Stimulated activated CD8-positive, alpha-beta memory T cell treated with anti-CD3 and anti-CD28 coated beads, Interleukin-4, amount 100 ng/mL, for 48 hours (primary cell): ENCODE results near the gene THAP8.
A peak's percentile ranks its signal among the peaks of the same experiment; 100 is the strongest.

Experiments used
- DNase-seq: peaks from one replicate; pipeline ENCODE4 v3.0.0-alpha.2; 2020

The THAP8 gene

GRCh38 chr19:36027696-36028095 is 26.4 kb downstream of the THAP8 start:
- no peak for DNase-seq

DNA sequence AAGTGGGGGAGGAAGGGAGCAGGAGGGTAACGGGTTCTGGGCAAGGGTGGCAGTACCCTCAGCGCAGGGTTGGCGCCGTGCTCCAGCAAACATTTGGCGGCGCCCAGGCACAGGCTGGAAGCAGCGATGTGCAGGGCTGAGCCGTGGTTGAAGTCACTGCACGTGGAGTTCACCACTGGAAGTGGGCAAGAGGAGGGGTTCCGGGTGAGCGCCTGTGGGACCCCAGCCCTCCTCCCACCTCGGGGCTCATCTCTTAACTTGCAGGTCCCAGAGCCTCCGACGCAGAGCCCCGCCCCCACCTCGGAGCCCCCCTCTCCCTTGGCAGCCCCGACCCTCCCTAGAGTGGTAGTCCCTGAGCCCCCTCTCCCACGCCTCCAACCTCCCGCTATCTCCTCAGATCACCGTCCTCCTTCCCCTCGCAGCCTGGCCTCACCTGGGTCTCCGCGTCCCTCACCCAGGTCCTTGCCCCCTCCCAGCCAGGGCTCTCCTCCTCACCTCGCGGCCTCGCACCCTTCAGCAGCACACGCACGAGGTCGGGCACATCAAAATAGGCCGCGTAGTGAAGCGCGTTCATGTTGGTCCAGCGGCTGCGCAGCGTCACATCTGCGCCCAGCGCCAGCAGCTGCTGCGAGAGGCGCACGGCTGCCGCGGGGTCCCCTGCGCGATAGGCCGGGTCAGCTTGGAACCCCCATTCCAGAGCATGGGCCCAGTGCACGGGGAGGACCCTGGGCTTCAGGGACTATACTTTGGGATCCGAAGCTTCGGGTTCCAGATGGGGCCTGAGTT is 27.8 kb downstream of the THAP8 start:
- no peak for DNase-seq

GRCh38 chr19:36025541-36025940 is 28.5 kb downstream of the THAP8 start:
- DNase-seq, result no peak

GRCh38 chr19:36023432-36023831 is 30.7 kb downstream of the THAP8 start:
- DNase-seq, result no peak

DNA sequence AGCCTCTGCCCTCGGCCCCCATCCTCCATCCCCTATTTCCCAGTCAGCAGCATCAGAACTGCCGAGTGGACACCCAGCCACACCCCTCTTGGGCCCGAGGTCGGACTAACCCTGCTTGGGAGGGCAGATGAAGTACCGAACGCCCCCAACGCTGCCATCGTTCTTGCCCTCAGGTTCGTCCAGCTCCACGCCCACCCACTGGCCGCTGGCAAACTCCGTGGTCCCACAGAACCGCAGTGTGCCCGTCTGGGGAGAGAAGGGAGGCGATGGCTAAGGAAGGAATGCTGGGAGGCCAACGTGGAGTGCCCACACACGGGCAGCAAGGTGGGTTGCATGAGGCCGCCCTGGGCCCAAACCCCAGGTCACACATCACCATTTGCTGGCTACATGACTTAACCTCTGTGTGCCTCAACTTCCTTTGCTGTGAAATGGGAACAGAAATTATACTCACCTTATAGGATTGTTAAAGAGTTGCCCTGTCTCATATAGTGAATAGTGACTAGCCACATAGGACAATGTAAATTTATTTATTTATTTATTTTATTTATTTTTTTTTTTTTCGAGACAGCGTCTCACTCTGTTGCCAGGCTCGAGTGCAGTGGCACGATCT is 34.9 kb downstream of the THAP8 start:
- DNase-seq, result no peak

DNA sequence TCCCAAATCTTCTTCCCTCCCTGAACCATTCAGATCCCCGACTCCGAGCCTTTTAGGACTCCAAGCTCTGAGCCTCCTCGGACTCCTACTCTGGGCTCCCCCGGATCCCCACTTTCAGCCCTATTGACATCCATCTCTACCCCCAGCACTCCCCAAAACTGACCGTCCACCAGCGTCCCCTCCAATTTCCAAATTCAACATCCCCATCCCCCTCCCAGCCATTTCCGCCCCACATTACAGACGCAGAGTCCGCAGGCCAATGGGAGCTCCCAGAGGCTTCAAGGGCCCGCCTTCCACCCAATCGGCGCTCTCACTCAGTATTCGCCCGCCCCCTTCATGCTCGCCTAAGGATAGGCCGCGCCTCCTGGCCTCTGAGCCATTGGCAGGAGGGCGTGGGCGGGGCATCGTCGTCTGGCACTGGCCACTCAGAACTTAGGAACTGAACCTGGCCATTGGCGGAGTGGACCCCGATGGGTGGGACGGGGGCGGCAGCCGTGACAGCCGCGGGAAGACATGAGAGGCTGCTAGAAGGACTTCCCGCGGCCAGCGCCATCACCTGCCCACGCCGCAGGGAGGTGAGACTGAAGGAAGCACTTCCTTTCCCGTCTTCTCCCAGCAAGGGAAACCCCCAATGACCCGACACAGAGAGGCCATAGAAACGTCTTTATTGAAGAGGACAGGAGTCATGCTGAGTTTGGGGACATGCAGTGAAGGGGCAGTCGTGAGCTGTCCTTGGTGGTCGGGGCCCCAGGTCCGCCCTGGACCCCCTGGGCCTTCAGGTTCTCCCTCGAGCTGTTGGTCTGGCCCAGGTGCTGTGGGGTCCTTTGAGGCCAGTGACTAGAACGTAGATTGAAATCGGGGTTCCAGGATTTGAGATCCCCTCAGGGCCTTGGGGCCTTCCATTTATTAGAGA is 39.8 kb downstream of the THAP8 start, which contains the start of gene ALKBH6:
Gene ALKBH6, minus strand, starts transcription at position 202 of the 913 bp plus-strand sequence. CDS start 816 bp downstream, outside the sequence.
- DNase-seq, result peak; percentile 100

DNA sequence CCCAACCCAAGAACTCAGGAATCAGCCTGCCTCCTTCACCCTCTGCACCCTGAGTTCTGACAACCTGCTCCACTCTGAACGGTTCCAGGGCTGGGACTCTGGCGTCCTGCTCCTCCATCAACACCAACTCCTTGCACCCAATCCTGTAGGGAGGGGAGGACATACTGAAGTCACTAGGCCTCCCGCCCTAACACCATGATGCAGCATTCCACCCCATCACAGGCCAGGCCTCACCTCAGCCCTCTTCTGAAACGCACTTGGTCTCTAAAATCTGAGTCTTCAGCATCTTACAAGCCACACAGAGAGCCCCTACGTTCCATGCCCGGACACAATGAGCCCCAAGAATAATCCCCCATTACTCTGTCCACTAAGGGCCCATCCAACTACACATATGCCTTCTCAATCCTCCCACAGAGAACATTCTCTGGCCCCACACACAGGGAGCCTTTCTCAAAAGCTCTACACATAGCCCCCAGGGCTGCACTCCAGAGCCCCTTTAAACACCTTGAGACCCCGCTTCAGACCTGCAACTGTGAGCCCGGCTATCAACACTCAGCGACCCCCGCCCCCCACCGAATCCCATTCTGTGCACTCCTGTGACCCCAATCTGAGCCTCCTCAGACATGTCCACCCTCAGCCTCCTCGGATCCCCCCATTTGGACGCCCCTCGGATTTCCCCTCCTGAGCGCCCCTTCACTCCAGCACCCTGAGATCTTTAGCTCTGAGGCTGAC is 40.6 kb downstream of the THAP8 start:
- no peak for DNase-seq

- DNase-seq, result no peak
Observed at GRCh38 chr19:36010402-36010801, 43.7 kb downstream of the THAP8 start.

GRCh38 chr19:36009633-36010379 is 44.3 kb downstream of the THAP8 start:
- DNase-seq, result no peak

DNA sequence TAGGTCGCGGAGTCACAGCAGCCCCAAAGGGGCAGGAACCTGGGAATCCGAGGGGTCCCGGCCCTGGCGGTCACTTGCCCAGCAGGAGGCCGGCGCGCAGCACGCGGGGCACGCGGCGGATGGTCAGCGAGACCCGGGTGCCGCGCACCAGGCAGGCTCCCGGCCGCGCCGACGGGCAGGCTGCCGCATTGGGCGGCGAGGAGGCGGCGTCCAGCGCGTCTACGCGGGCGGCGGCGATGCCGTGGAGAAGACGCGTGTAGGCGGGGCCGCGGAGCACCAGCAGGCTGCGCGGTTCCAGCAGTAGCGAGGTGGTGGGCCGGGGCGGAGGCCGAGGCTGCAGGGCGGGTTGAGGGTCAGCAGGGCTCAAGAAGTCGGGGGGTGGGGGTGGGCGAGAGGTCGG is 44.9 kb downstream of the THAP8 start:
- peak; percentile 70 for DNase-seq

GRCh38 chr19:36008336-36008978 is 45.6 kb downstream of the THAP8 start, which contains the start of gene SYNE4:
SYNE4 (minus strand) TSS chr19:36008813; CDS start chr19:36008681, 132 bp downstream.
- no peak for DNase-seq

DNA sequence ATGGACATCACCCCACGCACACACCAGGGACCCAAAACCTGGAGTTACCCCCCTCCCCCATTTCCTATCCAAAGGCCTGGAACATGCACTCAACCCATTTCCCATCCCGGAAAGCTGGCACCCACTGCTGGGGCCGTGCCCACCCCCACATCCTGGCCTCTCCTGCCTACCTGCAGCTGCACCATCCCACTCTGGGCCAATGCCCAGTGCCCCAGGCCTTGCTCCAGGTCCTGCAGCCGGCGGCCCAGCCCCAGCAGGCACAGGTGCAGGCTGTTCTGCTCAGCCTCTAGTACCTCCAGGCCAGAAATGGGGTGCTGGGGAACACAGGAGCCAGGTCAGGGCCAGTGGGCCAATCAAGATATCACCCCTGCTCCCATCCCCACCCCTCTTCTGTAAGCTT is 47.1 kb downstream of the THAP8 start:
- DNase-seq, result no peak

DNA sequence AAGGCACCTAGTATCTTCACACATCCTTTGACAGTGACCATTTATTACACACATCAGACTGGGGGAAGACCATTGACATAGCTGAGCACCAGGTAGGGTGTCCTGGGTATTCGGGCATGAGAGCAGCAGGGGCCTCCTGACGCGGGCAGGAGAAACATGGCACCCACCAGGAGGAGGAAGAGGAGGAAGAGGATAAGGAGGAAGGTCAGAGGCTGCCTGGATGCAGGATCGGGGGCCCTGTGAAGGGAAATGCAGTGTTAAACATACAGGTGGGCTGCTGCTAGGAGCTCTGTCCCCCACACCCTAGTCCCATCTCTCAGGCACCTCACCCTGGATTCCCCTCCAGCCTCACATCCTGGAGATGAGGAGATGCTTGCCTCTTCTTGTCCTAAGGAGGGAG is 50.8 kb downstream of the THAP8 start:
- DNase-seq, result no peak

- DNase-seq, result no peak
Observed at GRCh38 chr19:36001605-36002004, 52.5 kb downstream of the THAP8 start.

DNA sequence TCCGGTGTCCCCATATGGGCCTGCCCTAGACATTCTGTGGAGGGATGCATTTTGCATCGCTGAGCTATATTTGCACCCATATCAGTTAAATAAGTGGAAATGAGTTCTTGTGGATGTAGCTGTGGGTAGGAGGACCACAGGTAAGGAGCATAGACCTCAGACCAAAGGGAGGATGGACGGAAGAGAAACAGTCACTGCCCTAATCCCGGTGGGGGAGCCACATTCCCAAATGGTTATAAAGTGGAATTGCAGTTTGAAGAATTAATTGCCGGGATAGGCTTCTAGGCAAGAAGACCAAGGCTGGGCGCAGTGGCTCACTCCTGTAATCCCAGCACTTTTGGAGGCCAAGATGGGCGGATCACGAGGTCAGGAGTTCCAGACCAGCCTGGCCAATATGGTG is 57.3 kb downstream of the THAP8 start:
- DNase-seq, result no peak

DNA sequence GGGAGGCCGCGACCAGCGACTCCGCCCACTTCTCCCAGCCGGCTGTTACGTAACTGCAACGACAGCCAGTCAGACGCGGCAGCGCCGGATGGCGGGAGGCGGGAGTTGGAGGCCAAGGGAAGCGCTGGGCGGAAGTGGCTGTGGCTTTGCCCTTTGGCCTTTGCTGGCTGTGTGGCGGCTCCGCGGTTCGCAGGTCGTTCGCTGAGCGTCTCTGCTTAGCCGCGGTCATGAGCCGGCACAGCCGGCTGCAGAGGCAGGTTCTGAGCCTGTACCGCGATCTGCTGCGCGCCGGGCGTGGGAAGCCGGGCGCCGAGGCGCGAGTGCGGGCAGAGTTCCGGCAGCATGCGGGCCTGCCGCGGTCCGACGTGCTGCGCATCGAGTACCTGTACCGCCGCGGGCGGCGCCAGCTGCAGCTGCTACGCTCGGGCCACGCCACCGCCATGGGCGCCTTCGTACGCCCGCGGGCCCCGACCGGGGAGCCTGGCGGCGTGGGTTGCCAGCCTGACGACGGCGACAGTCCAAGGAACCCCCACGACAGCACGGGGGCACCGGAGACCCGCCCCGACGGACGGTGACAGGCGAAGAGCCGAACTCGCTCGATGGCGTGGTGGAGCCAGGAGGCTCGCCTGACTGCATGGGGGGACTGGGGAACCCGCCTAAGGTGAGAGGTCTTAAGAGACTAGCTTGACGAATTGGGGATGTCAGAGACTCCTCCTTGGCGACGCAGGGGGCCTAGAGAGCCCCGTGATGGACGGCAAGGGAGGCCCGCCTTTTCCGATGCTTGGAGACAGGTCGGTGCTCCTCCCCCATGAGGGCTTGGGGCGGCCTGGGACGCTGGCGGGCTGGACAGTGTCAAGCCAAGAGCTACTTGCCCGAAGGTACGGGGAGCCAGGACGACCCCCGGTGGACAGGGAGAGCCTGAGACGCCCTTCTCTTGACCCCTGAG is 58.8 kb downstream of the THAP8 start, which contains the start of gene SDHAF1:
Gene SDHAF1, plus strand, starts transcription at position 141 of the 946 bp plus-strand sequence. Its CDS starts 87 bp downstream, at position 228.
- DNase-seq, result peak; percentile 98

DNA sequence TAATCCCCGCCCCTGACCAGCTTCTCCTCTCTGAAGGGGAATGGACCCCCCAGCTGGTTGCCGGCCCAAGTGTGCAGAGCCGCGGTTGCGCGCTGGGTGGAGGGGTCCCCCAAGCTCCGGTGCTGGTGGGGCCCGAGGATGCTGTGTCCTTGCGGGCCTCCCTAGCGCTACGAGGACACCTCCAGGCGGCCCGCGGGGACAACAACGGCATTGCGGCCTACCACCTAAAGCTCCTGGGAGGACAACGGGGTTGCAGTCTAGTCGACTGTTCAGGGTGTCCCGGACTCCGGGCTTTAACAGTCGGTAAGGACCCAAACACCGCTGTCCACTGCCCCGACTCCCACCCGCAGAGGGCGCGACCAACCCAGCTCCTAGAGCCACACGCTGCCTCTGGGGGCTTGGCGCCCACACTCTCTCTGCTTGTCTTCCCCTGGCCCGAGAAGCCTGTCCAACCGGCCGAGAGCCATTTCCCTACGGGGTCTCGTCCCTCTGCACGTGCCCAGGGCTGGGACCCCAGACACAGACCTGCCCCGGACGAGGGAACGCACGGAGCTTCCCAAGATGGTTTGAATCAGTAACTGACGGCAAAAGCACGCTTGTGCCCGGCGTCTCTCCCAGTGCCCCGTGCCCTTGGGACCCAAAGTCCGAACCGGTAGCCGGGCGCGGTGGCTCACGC is 60.0 kb downstream of the THAP8 start:
- DNase-seq, result no peak

GRCh38 chr19:35992907-35993765 is 60.9 kb downstream of the THAP8 start:
- DNase-seq, result no peak
